Left lung (tissue), 10 donors: ENCODE results near the gene ARSD. TPM values are rescaled to one million over a fixed set of nuclear protein-coding genes. Genes with fewer than 3 reads are reported as not detected.
A peak's percentile ranks its signal among the peaks of the same experiment; 100 is the strongest.
"Not testable (repeated sequence)": the region's sequence is repeated elsewhere in the genome, so short reads cannot be mapped to it uniquely, and the experiment has no call there.

Experiments
- ATAC-seq: fragments of 200-7000 bp; cut with Tn5 transposase; one replicate; pipeline ENCODE4 v1.9.1; 2020; ENCODE audit warnings: moderate library complexity
- DNase-seq, 4 donors: peaks; one replicate each; pipeline ENCODE4 v3.0.0-alpha.2; 2013 to 2020
- H3K27ac ChIP-seq, 2 donors: fragments of 200-600 bp; sonication (generic) in 1 of 2; one replicate each; pipeline versions ENCODE4 v1.5.0 to v1.8.0; 2020 to 2021
- H3K27me3 ChIP-seq, 2 donors: fragments of 200-600 bp; sonication (generic) in 1 of 2; one replicate each; pipeline versions ENCODE4 v1.5.0 to v1.8.0; 2020 to 2021
- H3K36me3 ChIP-seq, 2 donors: fragments of 200-600 bp; sonication (generic) in 1 of 2; one replicate each; pipeline versions ENCODE4 v1.5.0 to v1.8.0; 2020 to 2021
- H3K4me1 ChIP-seq, 2 donors: fragments of 200-600 bp; one replicate each; pipeline ENCODE4 v1.8.0; 2021
- H3K4me3 ChIP-seq, 2 donors: fragments of 200-600 bp; sonication (generic) in 1 of 2; one replicate each; pipeline versions ENCODE4 v1.5.0 to v1.8.0; 2020 to 2021; ENCODE audit warnings: mild to moderate bottlenecking in 1 of 2
- H3K9me3 ChIP-seq, 2 donors: fragments of 200-600 bp; sonication (generic) in 1 of 2; one replicate each; pipeline versions ENCODE4 v1.5.0 to v1.8.0; 2020 to 2021
- intact Hi-C, 2 donors: fragments of 100-400 bp; cut with DNase I; formaldehyde crosslinking; loops; one replicate each; pipeline versions ENCODE4 v1.11.2 to v1.14.2; 2022
- polyA plus RNA-seq, 6 donors: library from polyadenylated mRNA; unstranded; fragments of 120-200 nt; gene quantifications; one replicate each; pipeline ENCODE4 v1.2.1, GENCODE V29; 2013; ENCODE audit not compliant: insufficient read length in 6 of 6
- total RNA-seq, 2 donors: library from RNA; stranded (reverse); fragmentation: NEBNext Ultra II Directional; extraction: Animal tissue kit (Norgen Biotek cat#: 25700); gene quantifications; one replicate each; pipeline ENCODE4 v1.2.1, GENCODE V29; 2021
- TF ChIP-seq, protein P1 (sequence below), 2 donors: fragments of 200-600 bp; sonication (generic) in 1 of 2; IDR thresholded peaks; one replicate each; pipeline versions ENCODE4 v1.5.0 to v1.8.0; 2021; ENCODE audit warnings: antibody characterized with exemption in 2 of 2
- donor health status: DM: no; HTN: yes; CAD: no.
- donor health status: DM: no; HTN: no; CAD: no.

Gene ARSD
- total and polyA plus RNA-seq, 8 donors = 22.7 to 65.2 (median 52.6) TPM

DNA sequence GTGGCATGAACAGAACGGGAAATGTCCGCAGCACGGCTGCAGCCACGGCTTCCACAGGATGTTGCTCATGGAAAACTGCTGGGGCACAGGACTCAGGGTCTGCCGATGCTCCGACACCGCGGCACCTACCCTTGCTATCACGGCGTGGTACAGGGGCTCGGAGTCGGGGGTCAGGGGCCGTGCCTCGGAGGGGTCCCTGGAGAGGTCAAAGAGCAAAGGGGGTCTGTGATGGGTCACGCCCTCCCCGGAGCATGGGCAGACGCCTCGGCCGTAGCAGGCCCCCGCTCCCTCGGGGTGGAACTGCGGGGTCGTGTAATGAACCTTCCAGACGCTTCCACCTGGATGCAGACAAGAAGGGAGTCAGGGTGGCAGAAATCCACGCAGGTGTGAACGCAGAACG, 21.8 kb downstream of the ARSD start:
- TF ChIP-seq, protein P1, sequence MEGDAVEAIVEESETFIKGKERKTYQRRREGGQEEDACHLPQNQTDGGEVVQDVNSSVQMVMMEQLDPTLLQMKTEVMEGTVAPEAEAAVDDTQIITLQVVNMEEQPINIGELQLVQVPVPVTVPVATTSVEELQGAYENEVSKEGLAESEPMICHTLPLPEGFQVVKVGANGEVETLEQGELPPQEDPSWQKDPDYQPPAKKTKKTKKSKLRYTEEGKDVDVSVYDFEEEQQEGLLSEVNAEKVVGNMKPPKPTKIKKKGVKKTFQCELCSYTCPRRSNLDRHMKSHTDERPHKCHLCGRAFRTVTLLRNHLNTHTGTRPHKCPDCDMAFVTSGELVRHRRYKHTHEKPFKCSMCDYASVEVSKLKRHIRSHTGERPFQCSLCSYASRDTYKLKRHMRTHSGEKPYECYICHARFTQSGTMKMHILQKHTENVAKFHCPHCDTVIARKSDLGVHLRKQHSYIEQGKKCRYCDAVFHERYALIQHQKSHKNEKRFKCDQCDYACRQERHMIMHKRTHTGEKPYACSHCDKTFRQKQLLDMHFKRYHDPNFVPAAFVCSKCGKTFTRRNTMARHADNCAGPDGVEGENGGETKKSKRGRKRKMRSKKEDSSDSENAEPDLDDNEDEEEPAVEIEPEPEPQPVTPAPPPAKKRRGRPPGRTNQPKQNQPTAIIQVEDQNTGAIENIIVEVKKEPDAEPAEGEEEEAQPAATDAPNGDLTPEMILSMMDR (IDR thresholded peaks at IDR 0.05) = no peak
- ATAC-seq (no peak), DNase-seq (no peak)
- intact Hi-C loops = no loop called here
- no peak overlapping the region for H3K4me3 ChIP-seq
- H3K9me3 ChIP-seq = no peaks in the 10 kb centered on the region
- H3K27ac ChIP-seq = no peak overlapping the region
- H3K27me3 ChIP-seq = no peaks in the 10 kb centered on the region
- no peaks in the 10 kb centered on the region for H3K4me1 ChIP-seq
- H3K36me3 ChIP-seq = peaks cover 0 to 10% of the 10 kb centered on the region in 2 donors

DNA sequence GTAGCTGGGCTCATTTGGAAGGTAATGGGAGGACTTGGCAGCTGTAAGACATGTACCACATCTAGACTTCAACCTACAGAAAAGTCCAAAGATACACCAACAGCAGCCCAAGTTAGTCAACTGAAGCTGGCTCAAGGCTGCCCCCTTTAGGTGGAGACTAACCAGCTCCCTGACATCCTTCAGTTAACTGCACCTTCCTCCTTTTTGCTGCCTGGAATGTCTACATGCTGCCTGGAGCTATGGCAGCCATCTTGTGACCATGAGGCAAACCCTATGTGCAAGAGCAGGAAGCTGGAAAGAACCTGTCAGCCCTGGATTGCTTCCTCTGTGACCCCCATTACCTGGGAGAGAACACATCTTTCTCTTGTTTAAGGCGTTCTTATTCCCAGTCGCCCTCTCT, 25.8 kb downstream of the ARSD start:
- intact Hi-C loops = no loop called here
- Histone ChIP-seq H3K27me3 (no peaks in the 10 kb centered on the region), H3K4me1 (no peaks in the 10 kb centered on the region), H3K36me3 (peaks cover 0 to 10% of the 10 kb centered on the region in 2 donors), H3K27ac (no peak overlapping the region), H3K9me3 (no peaks in the 10 kb centered on the region), H3K4me3 (no peak overlapping the region)
- TF ChIP-seq, protein P1 (IDR thresholded peaks at IDR 0.05) = no peak
- ATAC-seq (no peak), DNase-seq (no peak)

DNA sequence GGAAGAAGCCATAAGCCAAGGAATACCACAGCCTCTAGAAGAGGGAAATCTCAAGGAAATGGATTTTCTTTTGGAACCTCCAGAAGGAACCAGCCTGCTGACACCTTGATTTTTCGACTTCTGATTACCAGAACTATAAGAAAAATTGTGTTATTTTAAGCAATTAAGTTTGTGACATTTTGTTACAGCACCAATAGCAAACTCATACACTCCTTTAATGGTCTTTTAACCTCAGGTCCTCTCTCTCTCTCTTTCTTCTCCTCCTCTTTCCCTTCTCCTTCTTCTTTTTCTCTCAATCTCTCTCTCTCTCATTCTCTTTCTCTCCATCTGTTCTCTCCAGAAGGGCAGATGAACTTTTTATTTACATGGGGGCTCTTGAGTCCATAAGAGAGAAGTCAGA, 26.3 kb downstream of the ARSD start:
- no peak for ATAC-seq
- no peak overlapping the region for H3K27ac ChIP-seq
- H3K36me3 ChIP-seq = peaks cover 0 to 8% of the 10 kb centered on the region in 2 donors
- TF ChIP-seq, protein P1 (IDR thresholded peaks at IDR 0.05) = no peak
- DNase-seq = no peak
- H3K4me1 ChIP-seq = no peaks in the 10 kb centered on the region
- no peaks in the 10 kb centered on the region for H3K9me3 ChIP-seq
- intact Hi-C loops = no loop called here
- H3K27me3 ChIP-seq = no peaks in the 10 kb centered on the region
- H3K4me3 ChIP-seq = no peak overlapping the region

DNA sequence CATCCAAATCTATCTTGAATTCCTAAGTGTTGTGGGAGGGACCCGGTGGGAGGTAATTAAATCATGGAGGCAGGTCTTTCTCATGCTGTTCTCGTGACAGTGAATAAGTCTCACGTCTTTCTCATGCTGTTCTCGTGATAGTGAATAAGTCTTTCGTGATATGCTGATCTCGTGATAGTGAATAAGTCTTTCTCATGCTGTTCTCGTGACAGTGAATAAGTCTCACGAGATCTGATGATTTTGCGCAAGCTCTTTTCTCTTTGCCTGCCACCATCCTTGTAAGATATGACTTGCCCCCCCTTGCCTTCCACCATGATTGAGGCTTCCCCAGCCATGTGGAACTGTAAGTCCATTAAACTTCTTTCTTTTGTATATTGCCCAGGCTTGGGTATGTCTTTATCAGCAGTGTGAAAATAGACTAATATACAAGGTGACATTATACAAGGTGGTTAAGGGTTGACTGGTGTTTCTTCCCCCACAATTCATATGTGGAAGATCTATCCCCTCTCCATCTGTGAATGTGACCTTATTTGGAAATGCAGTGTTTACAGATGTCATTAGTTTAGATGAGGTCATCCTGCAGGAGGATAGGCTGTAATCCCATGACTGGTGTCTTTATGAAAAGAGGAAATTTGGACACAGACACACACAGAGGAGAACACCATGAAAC, 27.6 kb downstream of the ARSD start:
- TF ChIP-seq, protein P1 (IDR thresholded peaks at IDR 0.05) = no peak
- H3K4me3 ChIP-seq = no peak overlapping the region

DNA sequence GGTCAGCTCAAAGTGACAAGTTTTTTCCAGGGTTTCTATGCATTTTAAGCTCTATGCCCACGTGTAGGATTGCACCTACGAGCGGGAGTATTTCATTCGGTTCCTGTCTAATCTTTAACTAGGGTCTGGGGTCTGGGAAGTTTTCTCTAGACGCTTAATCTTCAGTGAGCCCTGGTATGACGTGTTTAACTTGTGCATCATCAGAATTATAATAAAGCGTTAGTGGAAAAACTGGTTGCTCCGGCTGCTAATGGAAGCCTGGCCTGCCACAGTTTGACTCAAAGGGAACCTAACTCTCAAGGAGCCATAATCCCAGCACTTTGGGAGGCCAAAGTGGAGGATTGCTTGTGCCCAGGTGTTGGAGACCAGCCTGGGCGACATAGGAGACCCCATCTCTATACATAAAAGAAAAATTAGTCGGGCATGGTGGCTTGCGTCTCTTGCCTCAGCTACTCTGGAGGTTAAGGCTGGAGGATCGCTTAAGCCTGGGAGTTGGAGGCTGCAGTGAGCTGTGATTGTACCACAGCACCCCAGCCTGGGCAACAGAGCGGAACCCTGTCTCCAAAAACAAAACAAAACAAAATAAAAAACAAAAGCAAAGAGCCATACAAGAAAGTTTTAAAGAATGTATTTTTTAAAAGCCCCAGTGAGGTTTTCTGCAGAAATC, 30.2 kb downstream of the ARSD start:
- DNase-seq (peak in 2 of 4 donors; percentile 16 to 53), ATAC-seq (peak; percentile 37)
- no peaks in the 10 kb centered on the region for H3K9me3 ChIP-seq
- no peaks in the 10 kb centered on the region for H3K27me3 ChIP-seq
- H3K27ac ChIP-seq = peak overlapping the region; percentile 33 to 67
- TF ChIP-seq, protein P1 (IDR thresholded peaks at IDR 0.05) = no peak
- no peaks in the 10 kb centered on the region for H3K36me3 ChIP-seq
- H3K4me1 ChIP-seq = peaks cover 0 to 11% of the 10 kb centered on the region in 2 donors
- H3K4me3 ChIP-seq = no peak overlapping the region
- intact Hi-C loops = no loop called here

More for the DNA sequence above, 27.6 kb downstream of the ARSD start:
- Histone ChIP-seq H3K9me3 (no peaks in the 10 kb centered on the region), H3K27me3 (no peaks in the 10 kb centered on the region), H3K4me1 (peaks cover 0 to 7% of the 10 kb centered on the region in 2 donors), H3K27ac (no peak overlapping the region), H3K36me3 (no peaks in the 10 kb centered on the region)
- ATAC-seq (no peak), DNase-seq (no peak)
- intact Hi-C loops = no loop called here

DNA sequence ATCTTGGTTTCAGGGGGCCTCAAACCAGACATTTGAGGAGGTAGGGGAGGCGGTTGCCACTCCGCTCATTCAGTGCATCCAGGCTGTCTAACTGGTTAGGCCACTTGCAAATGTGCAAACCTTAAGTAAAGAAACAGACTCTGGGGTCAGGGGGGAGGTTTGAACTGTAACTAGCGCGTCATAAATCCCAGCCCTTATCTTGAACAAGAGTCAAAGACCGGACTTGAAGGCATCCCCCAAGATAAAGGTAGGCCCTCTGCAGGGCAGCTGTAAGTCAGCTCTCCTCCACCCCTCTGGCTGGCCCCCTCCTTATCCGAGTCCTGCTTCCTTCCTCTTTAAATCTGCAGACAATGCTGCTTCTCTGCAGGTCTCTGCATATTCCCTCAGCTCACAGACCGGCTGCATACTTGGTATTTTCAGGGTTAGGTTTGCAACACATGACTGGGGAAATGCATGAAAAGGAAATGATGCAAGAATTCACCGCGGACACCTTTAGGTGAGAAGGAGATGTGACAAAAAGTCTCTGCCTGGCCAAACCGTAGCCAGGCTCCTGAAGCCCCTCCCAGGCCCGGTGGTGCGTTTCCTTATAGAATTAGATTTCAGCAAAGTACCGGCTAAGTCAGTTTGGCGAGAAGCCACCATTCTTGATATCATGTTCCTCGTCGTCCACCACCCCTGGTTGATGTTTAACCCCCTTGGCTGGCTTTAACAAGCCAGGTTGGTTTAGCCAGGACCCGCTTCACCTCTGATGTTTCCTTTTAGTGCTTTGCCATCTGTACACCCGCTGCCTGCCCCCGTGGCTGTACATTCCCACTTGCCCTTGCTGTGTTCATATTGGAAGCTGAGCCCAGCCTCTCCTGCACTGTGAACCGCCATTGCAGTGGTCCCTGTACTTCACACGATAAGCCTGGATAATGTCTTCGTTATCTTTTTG, 31.2 kb downstream of the ARSD start:
- H3K9me3 ChIP-seq, H3K27me3 ChIP-seq, H3K36me3 ChIP-seq, intact Hi-C loops, H3K4me3 ChIP-seq: not testable (repeated sequence)
- peak in 3 of 4 donors; percentile 33 to 67 (median 57) for DNase-seq
- peak; percentile 79 for ATAC-seq
- Histone ChIP-seq H3K27ac (peak overlapping the region; percentile 33 to 67), H3K4me1 (peaks cover 0 to 11% of the 10 kb centered on the region in 2 donors)
